Liver (tissue), 2 donors: ENCODE data around the gene RTN4R.

Source experiments
- CTCF ChIP-seq: fragments of 150-350 bp; IDR thresholded peaks from 2 replicates; pipeline ENCODE4 v1.5.1; 2017; ENCODE audit warnings: improper control_type of control experiment, low read depth, low read length; ENCODE audit not compliant: missing input control
- MAX ChIP-seq: IDR thresholded peaks from 2 replicates; pipeline ENCODE4 v1.6.1; 2016; ENCODE audit warnings: antibody characterized with exemption
- donor health status: healthy.

GRCh38 chr22:20210473-20211059 is 57.6 kb downstream of the RTN4R start:
- TF ChIP-seq CTCF (no peak), MAX (no peak)
